Liver (tissue), 9 donors: ENCODE data around the gene GALK2. TPM values are rescaled to one million over a fixed set of nuclear protein-coding genes. Genes with fewer than 3 reads are reported as not detected.

Experiments
- DNase-seq: peaks from one replicate; pipeline ENCODE4 v3.0.0-alpha.2; 2017; ENCODE audit warnings: low spot score
- H3K27ac ChIP-seq, 2 donors: one replicate each; pipeline ENCODE4 v1.7.0; 2013; ENCODE audit warnings: inconsistent platforms in 2 of 2, low read length in 2 of 2, control low read depth in 1 of 2, low read depth in 1 of 2, mild to moderate bottlenecking in 1 of 2
- H3K27me3 ChIP-seq, 4 donors: one replicate each; pipeline versions ENCODE4 v1.6.1 to v1.7.0; 2013; ENCODE audit warnings: low read length in 3 of 4, inconsistent platforms in 1 of 4, mild to moderate bottlenecking in 1 of 4, moderate library complexity in 1 of 4; ENCODE audit not compliant: control insufficient read depth in 4 of 4, insufficient read depth in 4 of 4
- H3K36me3 ChIP-seq, 4 donors: one replicate each; pipeline versions ENCODE4 v1.6.1 to v1.7.0; 2013; ENCODE audit warnings: low read length in 3 of 4, mild to moderate bottlenecking in 3 of 4, low read depth in 1 of 4, moderate library complexity in 1 of 4; ENCODE audit not compliant: control insufficient read depth in 4 of 4, insufficient read depth in 3 of 4
- H3K4me1 ChIP-seq, 4 donors: one replicate each; pipeline versions ENCODE4 v1.6.1 to v1.7.0; 2013; ENCODE audit warnings: low read length in 3 of 4, mild to moderate bottlenecking in 3 of 4, moderate library complexity in 1 of 4; ENCODE audit not compliant: control insufficient read depth in 4 of 4, insufficient read depth in 4 of 4
- H3K4me3 ChIP-seq, 3 donors: one replicate each; pipeline versions ENCODE4 v1.6.1 to v1.7.0; 2013; ENCODE audit warnings: low read length in 3 of 3, control low read depth in 1 of 3, low read depth in 1 of 3, mild to moderate bottlenecking in 1 of 3
- H3K9ac ChIP-seq, 2 donors: one replicate each; pipeline ENCODE4 v1.7.0; 2013; ENCODE audit warnings: low read length in 2 of 2, mild to moderate bottlenecking in 2 of 2, moderate library complexity in 2 of 2, control low read depth in 1 of 2, low read depth in 1 of 2
- H3K9me3 ChIP-seq, 4 donors: one replicate each; pipeline versions ENCODE4 v1.6.1 to v1.7.0; 2013; ENCODE audit warnings: low read length in 3 of 4; ENCODE audit not compliant: control insufficient read depth in 4 of 4
- ATF3 ChIP-seq: IDR thresholded peaks from 2 replicates; pipeline ENCODE4 v1.6.1; 2016; ENCODE audit warnings: antibody characterized with exemption
- CTCF ChIP-seq: fragments of 150-350 bp; IDR thresholded peaks from 2 replicates; pipeline ENCODE4 v1.5.1; 2017; ENCODE audit warnings: improper control_type of control experiment, low read depth, low read length; ENCODE audit not compliant: missing input control
- EGR1 ChIP-seq, 2 donors: IDR thresholded peaks; 2 replicates each; pipeline ENCODE4 v1.6.1; 2016 to 2018; ENCODE audit warnings: antibody characterized with exemption in 2 of 2, low read depth in 2 of 2
- FOXA1 ChIP-seq: IDR thresholded peaks from 2 replicates; pipeline ENCODE4 v1.6.1; 2016; ENCODE audit warnings: antibody characterized with exemption
- FOXA2 ChIP-seq: IDR thresholded peaks from 2 replicates; pipeline ENCODE4 v1.6.1; 2016; ENCODE audit warnings: antibody characterized with exemption
- GABPA ChIP-seq, 2 donors: IDR thresholded peaks in 1 of 2; conservative IDR thresholded peaks in 1 of 2; 2 replicates each; pipeline ENCODE4 v1.6.1; 2016; ENCODE audit warnings: antibody characterized with exemption in 2 of 2, mild to moderate bottlenecking in 1 of 2, moderate library complexity in 1 of 2
- HNF4A ChIP-seq, 2 donors: conservative IDR thresholded peaks; 2 replicates each; pipeline ENCODE4 v1.6.1; 2016; ENCODE audit warnings: antibody characterized with exemption in 2 of 2, mild to moderate bottlenecking in 2 of 2
- HNF4G ChIP-seq: IDR thresholded peaks from 2 replicates; pipeline ENCODE4 v1.6.1; 2016; ENCODE audit warnings: antibody characterized with exemption
- JUND ChIP-seq, 2 donors: IDR thresholded peaks; 2 replicates each; pipeline ENCODE4 v1.6.1; 2016; ENCODE audit warnings: antibody characterized with exemption in 2 of 2
- MAX ChIP-seq: IDR thresholded peaks from 2 replicates; pipeline ENCODE4 v1.6.1; 2016; ENCODE audit warnings: antibody characterized with exemption
- NR2F2 ChIP-seq: IDR thresholded peaks from 2 replicates; pipeline ENCODE4 v1.6.1; 2016; ENCODE audit warnings: antibody characterized with exemption
- RAD21 ChIP-seq, 2 donors: IDR thresholded peaks; 2 replicates each; pipeline ENCODE4 v1.6.1; 2016; ENCODE audit warnings: antibody characterized with exemption in 2 of 2, mild to moderate bottlenecking in 2 of 2
- RXRA ChIP-seq, 2 donors: IDR thresholded peaks; 2 replicates each; pipeline ENCODE4 v1.6.1; 2017 to 2018; ENCODE audit warnings: antibody characterized with exemption in 2 of 2, mild to moderate bottlenecking in 1 of 2
- SP1 ChIP-seq: IDR thresholded peaks from 2 replicates; pipeline ENCODE4 v1.6.1; 2018; ENCODE audit warnings: antibody characterized with exemption, mild to moderate bottlenecking
- TAF1 ChIP-seq: conservative IDR thresholded peaks from 2 replicates; pipeline ENCODE4 v1.6.1; 2016; ENCODE audit warnings: antibody characterized with exemption, mild to moderate bottlenecking
- YY1 ChIP-seq: IDR thresholded peaks from 2 replicates; pipeline ENCODE4 v1.6.1; 2016; ENCODE audit warnings: antibody characterized with exemption, mild to moderate bottlenecking
- ZBTB33 ChIP-seq: IDR thresholded peaks from 2 replicates; pipeline ENCODE4 v1.6.1; 2016; ENCODE audit warnings: antibody characterized with exemption
- WGBS: extraction: QIAGEN DNeasy Blood & Tissue Kit; methylation state at CpG from one replicate; pipeline ENCODE4 v1.1.7; 2013; 5-methylcytosine and 5-hydroxymethylcytosine counted together
- polyA plus RNA-seq, 2 donors: library from polyadenylated mRNA; stranded (reverse) in 1 of 2; unstranded in 1 of 2; fragments of 200-250 nt in 1 of 2; fragments of >200 nt in 1 of 2; fragmentation: Nextera tagmentation in 1 of 2; extraction: Ambion mirVana in 1 of 2; gene quantifications; one replicate each; pipeline versions ENCODE4 v1.2.1 to v1.2.3, GENCODE V29; 2013 to 2015
- total RNA-seq, 2 donors: library from RNA; depleted of rRNA; stranded (reverse); fragments of >200 nt; gene quantifications; one replicate each; pipeline ENCODE4 v1.2.3, GENCODE V29; 2014
- donor health status: healthy.
- donor health status: healthy.
- donor health status: healthy.
- donor health status: healthy.
- donor health status: healthy.

GALK2 gene
- total and polyA plus RNA-seq, 4 donors, result 18.1 to 57.0 (median 24.5) TPM

DNA sequence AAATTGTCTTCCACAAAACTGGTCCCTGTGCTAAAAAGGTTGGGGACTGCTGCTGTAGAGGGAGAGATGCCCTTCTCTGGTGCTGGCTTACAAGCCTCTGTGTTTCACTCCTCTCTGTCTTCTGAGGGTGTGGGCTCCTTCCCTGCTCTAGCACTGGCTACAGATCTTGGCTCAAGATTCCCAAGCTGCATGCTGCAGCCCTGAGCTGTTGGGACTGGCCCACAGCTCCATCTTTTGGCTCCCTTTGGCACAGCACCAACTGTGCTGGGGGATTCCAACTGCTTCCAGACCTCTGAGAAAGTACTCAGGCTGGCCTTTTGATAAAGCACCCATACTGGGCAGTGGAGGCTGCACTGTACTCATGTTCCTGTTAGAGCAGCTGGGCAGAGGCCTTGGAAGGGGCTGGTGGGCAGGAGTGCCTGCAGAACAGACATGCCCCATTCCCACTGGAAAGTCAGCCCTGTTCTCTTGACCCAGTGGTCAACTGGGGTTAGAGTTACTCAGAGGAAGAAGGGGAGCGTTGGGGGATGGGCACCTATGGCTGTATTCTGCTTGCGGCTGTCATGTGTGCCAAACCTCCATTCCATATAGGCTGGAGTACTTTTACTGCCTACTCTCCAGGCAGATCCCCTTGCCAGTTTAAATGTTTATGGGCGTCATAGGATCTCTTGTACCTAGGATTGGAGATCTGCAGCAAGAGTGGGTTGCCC is 55.7 kb downstream of the GALK2 start:
- Histone ChIP-seq H3K27me3 (no peaks in the 10 kb centered on the region), H3K4me3 (no peak overlapping the region), H3K36me3 (no peaks in the 10 kb centered on the region), H3K4me1 (no peaks in the 10 kb centered on the region), H3K9me3 (peaks cover 0 to 2% (median 0%) of the 10 kb centered on the region in 4 donors), H3K27ac (no peak overlapping the region), H3K9ac (no peak overlapping the region)
- over 99% methylated on average over 3 of the region's 3 CpGs for WGBS
- TF ChIP-seq CTCF (no peak), GABPA (IDR thresholded peaks at IDR 0.05 in 1 of 2, conservative IDR thresholded peaks at IDR 0.05 in 1 of 2) (no peak), SP1 (no peak), FOXA1 (no peak), RAD21 (IDR thresholded peaks at IDR 0.05) (no peak), NR2F2 (no peak), FOXA2 (no peak), ZBTB33 (no peak), YY1 (no peak), ATF3 (no peak), RXRA (IDR thresholded peaks at IDR 0.05) (no peak), HNF4G (no peak), HNF4A (conservative IDR thresholded peaks at IDR 0.05) (no peak), EGR1 (IDR thresholded peaks at IDR 0.05; ENCODE audit: low read depth in 2 of 2) (no peak), JUND (IDR thresholded peaks at IDR 0.05) (no peak), MAX (no peak)
- DNase-seq, result no peak

DNA sequence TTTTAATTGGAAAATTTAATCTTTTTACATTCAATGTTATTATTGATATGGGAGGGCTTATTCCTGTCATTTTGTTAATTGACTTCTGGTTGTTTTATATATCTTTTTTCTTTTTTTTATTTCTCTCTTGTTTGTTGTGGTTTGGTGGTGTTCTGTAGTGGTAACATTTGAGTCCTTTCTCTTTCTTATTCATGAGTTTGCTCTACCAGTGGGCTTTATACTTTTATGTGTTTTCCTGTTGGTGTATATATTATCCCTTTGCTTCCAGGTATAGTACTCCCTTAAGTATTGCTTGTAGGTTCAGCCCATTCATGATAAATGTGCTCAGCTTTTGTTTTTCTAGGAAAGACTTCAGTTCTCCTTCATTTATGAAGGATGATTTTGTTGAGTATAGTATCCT is 57.6 kb downstream of the GALK2 start:
- Histone ChIP-seq H3K9ac (no peak overlapping the region), H3K4me1 (peaks cover 0 to 6% (median 2%) of the 10 kb centered on the region in 4 donors), H3K9me3 (peaks cover 0 to 2% (median 0%) of the 10 kb centered on the region in 4 donors), H3K27ac (no peak overlapping the region), H3K27me3 (no peaks in the 10 kb centered on the region), H3K36me3 (no peaks in the 10 kb centered on the region), H3K4me3 (no peak overlapping the region)
- no peak for TF ChIP-seq SP1
- no peak for TF ChIP-seq YY1
- TF ChIP-seq RAD21 (IDR thresholded peaks at IDR 0.05), result no peak
- no peak for TF ChIP-seq FOXA2
- no peak for TF ChIP-seq EGR1 (IDR thresholded peaks at IDR 0.05; ENCODE audit: low read depth in 2 of 2)
- TF ChIP-seq TAF1, result no peak
- no peak for TF ChIP-seq FOXA1
- no peak for TF ChIP-seq RXRA (IDR thresholded peaks at IDR 0.05)
- TF ChIP-seq ZBTB33, result no peak
- no peak for DNase-seq
